GM21367 (cell line): ENCODE data around the gene PPP1R12C.

Source experiments
- ATAC-seq: cut with Tn5 transposase; IDR thresholded peaks from one replicate; pipeline ENCODE4 v1.9.1; 2021; ENCODE audit not compliant: unreplicated experiment

PPP1R12C gene

DNA sequence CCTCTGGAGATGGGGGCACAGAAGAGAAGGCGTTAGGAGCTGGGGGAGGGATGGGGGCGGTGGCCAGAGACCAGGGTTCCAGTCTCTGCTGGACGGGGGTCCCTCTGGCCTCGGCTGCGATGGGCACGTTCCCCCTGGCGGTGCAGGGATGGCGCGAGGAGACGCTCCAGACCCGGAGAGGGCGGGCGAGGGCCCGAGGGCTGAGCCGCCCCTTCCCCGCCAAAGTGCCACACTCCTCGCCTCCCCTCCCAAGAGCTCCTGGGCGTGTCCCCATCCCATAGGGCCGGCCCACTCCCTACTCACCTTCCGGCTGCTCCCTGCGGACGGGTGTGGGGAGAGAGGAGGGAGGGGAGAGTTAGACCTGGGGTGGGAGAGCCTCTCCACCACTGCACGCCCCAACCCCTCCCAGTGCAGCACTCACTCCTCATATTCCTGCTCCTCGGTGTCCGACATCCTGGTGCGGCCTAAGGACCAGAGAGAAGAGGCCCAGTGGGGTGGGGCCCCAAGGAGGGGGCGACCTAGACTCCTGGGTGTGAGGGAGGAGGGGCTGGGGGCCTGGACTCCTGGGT is 29.4 kb upstream of the PPP1R12C start:
- ATAC-seq: no peak

DNA sequence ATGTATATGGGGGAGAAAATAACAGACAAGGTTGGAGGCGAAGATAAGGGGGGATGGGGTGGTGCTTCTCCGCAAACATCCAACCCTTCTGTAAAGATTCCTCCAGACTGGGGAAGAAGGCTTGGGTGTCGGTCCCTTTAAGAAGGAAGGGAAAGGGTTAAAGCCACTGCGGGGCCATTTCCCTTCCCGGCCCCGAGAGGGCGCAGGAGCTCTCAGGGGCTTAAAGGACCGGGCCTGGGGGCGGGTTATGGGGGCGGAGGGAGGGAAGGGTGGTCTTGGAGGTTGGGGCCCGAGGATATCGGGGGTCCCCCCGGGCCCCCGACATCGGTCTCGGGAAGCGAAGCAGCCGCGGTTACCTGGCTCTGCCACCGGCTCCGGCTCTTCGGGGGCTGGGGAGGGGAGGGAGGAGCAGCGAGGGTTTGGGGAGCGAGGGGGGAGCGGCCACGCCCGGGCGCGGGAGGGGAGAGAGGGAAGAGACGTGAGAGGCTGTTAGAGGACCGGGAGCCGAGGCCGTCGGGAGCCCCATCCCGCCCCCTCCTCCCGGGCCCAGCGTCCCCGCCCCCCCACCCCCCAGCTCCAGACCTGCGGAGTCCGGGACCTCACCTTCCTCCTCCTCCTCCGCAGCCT is 28.8 kb upstream of the PPP1R12C start:
- no peak for ATAC-seq

DNA sequence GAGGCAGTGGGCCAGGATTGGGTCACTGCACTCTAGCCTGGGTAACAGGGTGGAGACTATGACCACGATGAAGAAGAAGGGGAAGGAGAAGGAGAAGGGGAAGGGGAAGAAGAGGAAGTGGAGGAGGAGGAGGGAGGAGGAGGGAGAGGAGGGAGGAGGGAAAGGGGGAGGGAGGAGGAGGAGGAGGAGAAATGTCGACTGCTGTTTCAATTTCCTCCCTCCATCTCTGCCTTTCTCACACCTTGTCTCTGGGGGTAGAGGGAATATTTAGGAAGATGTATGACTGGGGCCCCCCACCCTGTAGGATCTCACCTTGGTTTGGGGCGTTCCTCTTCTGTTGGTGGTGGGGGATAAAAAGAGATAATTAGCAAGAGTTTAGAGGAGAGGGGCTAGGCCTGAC is 27.8 kb upstream of the PPP1R12C start:
- no peak for ATAC-seq

DNA sequence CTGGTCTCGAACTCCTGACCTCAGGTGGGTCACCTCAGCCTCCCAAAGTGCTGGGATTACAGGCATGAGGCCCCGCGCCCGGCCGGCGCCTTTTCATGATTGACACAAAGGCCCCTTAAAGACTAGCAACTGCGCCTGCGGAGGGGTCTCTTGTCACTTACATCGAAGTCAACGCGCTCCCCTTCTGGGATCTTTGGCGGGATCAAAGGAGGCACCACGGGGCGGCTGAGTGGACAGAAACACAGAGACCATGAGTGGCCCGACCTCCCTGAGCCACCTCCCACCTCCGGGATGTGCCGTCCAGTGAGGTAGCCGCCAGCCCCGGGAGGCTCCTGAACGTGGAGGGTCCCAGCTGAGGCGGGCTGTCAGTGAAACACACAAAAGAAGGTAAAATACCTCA is 24.3 kb upstream of the PPP1R12C start:
- ATAC-seq: no peak

DNA sequence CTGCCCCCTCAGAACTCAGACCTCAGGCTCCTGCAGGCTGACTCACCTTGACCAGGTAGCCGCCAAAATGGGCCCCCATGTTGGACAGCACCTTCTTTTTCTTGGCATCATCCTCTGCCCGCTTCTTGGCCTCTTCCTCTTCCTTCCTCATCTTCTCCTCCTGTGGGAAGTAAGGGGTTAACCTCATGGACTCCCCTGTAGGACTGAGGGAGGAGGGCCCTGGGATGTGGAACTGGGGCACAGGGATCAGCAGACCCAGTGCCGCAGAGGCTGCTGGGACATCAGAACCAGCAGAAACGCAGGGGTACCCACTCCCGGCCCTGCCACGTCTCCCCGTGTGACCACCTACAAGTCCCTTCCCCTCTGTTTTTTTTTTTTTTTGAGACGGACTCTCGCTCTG is 20.5 kb upstream of the PPP1R12C start:
- no peak for ATAC-seq

DNA sequence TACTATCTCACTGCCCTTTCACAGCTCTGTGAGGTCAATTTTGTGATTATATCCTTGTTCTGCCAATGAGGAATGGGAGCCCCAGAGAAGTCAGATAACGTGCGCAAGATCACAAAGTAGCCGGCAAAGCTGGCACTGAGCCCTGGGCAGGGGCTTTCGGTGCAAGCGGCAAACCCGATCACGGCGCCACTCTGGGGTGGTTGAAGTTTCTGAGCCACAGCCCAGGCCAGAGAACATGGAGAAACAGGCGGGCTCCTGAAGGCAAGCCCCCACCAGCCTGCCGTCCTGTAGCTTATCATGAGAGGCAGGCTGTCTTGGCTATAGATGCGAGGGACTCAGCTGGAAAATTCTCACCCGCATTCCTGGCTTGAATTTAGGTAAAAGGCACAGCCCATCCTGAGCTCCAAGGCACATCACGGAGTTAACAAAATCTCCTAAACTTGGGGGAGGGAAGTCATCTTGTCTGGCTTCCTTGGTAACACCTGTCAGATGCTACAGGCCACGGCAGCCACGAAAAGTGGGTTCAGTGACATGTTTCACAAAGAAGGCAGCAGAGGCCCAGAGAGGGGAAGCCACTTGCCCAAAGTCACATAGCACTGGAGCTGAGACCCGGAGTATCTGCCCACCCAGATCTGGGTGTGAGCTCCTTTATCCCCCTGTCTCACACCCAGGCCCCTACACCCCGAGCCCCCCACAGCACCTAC is 19.1 kb upstream of the PPP1R12C start:
- no peak for ATAC-seq

DNA sequence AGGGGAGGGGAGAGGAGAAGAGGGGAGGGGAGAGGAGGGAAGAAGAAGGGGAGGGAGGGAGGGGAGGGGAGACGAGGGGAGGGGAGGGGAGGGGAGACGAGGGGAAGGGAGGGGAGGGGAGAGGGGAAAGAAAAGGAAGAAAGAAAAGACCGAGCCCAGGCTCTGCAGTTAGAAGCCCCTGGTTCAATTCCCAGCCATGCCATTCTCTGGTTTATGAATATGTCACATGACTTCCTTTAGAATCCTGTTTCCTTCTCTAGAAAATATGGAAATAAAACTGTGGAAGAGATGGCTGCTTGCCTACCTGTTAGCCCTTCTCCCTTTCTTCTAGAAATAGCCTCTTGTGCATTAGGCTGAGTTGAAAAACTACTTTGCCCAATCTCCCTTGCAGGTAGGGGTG is 17.3 kb upstream of the PPP1R12C start:
- no peak for ATAC-seq

DNA sequence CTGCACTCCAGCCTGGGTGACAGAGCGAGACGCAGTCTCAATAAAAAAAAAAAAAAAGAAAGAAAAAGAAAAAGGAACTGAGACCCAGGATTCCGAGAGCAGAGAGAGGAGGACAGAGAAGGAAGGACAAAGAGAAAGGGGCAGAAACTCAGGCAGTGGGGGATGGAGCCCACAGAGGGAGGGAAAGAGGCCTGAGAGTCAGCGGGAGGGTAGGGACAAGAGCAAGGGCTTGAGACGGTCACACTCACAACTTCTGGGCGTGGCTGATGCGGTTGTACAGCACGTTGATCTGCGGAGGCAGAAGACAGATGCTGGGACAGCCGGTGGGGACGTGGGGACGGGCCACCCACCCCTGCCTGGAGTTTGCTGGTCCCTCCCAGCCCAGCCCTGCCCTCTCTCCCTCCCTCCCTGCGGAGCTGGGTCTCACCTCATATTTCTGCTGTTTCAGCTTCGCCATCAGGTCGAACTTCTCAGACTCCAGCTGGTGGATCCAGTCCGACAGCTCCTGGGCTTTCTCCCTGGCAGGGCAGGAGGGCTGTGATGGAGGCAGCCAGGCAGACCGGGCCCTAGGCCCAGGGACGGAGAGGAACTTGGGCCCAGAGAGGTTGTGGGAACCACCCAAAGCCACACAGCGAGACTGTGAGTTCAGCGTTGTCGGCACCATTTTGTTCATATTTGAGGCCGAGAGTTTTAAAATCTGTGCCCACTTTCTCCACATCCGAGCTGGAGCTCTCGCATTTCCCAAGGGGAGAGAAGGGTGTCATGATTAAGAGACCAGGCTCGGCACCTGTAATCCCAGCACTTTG is 16.4 kb upstream of the PPP1R12C start:
- ATAC-seq: no peak

DNA sequence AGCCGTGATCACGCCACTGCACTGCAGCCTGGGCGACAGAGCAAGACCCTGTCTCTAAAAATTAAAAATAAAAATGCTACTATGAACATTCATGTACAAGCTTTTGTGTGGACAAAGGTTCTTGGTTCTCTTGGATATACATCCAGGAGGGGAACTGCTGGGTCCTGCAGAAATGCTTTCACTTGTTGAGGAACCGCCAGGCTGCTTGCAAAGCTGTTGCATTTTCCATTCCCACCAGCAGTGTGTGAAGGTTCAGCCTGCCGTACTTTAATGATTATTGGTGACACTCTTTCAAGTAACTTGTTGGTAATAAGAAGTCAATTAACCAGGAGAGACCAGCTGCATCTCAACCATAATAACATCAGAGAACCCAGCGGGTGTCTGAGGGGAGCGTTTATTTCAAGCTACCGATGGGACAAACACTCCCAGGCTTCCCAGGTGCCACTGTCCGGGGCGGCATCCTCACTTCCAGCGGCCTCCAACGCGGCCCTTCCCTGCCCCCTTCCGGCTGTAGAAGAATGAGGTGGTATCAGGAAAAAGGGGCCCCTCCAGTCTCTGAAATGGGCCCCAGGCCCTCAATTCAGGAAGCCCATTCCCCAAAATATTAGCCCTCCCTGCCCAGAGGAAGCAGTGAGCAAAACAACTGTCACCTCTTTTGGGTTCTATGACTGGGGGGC is 15.2 kb upstream of the PPP1R12C start:
- ATAC-seq: no peak

DNA sequence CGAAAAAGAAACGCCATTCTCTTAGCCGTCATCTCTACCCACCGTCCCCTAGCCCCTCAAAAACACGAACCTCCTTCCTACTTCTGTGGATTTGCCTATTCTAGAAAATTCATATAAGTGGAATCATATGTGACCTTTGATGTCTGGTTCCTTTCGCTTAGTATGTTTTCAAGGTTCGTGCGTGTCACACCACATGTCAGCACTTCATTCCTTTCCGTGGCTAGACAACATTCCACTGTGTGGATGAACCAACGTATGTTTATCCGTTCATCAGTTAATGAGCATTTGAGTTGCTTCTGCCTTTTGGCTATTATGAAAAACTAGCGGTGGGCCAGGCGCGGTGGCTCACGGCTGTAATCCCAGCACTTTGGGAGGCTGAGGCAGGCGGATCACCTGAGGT is 14.0 kb upstream of the PPP1R12C start:
- no peak for ATAC-seq

DNA sequence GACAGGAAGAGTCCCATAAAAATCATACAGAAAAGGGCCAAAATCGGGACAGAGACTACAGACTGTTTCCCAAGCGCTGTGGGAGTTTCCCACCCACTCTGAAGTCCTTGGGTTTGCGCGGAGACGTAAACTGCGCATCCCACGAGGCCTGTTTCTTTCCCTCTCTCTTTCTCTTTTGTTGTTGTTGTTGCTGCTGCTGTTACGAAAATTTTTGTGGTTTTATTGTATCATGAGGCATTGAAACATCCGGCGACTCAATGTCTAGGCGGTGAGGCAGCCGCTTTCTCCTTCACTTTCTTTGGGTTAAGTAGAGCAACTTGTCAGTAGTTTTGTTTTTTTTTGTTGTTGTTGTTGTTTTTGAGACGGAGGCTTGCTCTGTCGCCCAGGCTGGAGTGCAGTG is 1.6 kb upstream of the PPP1R12C start:
- ATAC-seq: no peak

DNA sequence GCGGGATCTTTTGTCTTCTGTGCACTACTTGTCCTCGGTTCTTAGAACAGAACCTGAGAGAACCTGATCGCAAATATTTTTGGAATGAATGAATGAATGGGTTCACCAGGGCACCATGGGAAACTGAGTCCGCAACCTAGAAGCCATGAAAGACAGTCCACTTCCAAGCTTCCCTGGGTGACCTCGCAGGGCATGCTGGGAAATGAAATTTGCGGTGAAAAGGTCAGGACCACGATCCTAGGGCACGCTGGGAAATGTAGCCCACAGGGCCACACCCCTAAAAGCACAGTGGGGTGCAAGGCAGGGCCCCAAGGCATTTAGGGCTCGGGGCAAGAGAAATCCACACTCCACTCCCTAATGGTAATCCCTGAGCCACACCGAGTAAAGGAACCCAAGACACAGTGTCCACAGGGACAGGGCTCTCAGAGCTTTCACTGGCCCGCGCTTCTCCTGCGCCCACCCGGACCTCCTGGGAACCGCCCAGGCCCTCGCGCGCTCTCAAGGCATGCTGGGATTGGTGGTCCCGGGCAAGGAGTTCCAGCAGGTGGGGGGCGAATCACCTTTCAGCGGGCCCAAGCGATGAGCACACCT is 1.1 kb upstream of the PPP1R12C start:
- no peak for ATAC-seq

DNA sequence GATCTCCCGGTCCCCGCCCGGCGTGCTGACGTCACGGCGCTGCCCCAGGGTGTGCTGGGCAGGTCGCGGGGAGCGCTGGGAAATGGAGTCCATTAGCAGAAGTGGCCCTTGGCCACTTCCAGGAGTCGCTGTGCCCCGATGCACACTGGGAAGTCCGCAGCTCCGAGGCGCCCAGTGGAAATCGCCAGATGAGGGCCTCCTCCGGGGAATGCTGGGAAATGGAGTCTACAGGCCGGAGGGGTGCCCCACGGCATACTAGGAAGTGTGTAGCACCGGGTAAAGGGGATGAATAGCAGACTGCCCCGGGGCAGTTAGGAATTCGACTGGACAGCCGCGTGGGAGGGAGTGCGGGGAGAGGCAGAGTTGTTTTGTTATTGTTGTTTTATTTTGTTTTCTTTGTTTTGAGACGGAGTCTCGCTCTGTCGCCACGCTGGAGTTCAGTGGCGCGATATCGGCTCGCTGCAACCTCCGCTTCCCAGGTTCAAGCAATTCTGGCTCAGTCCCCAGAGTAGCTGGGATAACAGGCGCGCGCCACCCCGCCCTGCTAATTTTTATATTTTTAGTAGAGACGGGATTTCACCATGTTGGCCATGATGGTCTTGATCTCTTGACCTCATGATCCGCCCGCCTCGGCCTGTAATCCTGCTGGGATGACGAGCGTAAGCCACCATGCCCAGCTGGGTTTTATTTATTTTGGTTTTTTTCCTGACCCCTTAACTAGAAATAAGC is 390 bp upstream of the PPP1R12C start:
- ATAC-seq: peak; percentile 72

DNA sequence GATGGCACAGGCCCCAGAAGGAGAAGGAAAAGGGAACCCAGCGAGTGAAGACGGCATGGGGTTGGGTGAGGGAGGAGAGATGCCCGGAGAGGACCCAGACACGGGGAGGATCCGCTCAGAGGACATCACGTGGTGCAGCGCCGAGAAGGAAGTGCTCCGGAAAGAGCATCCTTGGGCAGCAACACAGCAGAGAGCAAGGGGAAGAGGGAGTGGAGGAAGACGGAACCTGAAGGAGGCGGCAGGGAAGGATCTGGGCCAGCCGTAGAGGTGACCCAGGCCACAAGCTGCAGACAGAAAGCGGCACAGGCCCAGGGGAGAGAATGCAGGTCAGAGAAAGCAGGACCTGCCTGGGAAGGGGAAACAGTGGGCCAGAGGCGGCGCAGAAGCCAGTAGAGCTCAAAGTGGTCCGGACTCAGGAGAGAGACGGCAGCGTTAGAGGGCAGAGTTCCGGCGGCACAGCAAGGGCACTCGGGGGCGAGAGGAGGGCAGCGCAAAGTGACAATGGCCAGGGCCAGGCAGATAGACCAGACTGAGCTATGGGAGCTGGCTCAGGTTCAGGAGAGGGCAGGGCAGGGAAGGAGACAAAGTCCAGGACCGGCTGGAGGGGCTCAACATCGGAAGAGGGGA is 1.1 kb downstream of the PPP1R12C start:
- ATAC-seq: no peak

DNA sequence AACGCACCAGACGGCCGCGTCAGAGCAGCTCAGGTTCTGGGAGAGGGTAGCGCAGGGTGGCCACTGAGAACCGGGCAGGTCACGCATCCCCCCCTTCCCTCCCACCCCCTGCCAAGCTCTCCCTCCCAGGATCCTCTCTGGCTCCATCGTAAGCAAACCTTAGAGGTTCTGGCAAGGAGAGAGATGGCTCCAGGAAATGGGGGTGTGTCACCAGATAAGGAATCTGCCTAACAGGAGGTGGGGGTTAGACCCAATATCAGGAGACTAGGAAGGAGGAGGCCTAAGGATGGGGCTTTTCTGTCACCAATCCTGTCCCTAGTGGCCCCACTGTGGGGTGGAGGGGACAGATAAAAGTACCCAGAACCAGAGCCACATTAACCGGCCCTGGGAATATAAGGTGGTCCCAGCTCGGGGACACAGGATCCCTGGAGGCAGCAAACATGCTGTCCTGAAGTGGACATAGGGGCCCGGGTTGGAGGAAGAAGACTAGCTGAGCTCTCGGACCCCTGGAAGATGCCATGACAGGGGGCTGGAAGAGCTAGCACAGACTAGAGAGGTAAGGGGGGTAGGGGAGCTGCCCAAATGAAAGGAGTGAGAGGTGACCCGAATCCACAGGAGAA is 1.9 kb downstream of the PPP1R12C start:
- ATAC-seq: no peak

DNA sequence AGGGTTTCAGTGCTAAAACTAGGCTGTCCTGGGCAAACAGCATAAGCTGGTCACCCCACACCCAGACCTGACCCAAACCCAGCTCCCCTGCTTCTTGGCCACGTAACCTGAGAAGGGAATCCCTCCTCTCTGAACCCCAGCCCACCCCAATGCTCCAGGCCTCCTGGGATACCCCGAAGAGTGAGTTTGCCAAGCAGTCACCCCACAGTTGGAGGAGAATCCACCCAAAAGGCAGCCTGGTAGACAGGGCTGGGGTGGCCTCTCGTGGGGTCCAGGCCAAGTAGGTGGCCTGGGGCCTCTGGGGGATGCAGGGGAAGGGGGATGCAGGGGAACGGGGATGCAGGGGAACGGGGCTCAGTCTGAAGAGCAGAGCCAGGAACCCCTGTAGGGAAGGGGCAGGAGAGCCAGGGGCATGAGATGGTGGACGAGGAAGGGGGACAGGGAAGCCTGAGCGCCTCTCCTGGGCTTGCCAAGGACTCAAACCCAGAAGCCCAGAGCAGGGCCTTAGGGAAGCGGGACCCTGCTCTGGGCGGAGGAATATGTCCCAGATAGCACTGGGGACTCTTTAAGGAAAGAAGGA is 2.8 kb downstream of the PPP1R12C start:
- no peak for ATAC-seq

DNA sequence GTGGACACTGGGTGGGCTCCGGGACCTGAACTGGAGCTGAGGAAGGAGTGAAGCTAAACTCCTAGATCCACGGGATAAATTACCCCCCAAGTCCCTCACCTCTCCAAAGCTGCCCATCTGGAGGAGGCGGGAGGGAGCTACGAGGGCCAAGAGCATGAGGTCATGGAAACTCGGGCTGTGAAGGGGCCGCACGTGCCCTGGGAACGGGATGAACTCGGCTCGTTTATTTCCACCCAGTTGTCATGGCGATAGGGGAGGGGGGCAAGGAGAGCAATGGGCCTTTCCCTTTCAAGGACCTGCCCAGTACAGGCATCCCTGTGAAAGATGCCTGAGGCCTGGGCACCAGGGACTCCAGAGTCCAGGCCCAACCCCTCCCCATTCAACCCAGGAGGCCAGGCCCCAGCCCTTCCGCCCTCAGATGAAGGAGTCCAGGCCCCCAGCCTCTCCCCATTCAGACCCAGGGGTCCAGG is 3.8 kb downstream of the PPP1R12C start:
- no peak for ATAC-seq

DNA sequence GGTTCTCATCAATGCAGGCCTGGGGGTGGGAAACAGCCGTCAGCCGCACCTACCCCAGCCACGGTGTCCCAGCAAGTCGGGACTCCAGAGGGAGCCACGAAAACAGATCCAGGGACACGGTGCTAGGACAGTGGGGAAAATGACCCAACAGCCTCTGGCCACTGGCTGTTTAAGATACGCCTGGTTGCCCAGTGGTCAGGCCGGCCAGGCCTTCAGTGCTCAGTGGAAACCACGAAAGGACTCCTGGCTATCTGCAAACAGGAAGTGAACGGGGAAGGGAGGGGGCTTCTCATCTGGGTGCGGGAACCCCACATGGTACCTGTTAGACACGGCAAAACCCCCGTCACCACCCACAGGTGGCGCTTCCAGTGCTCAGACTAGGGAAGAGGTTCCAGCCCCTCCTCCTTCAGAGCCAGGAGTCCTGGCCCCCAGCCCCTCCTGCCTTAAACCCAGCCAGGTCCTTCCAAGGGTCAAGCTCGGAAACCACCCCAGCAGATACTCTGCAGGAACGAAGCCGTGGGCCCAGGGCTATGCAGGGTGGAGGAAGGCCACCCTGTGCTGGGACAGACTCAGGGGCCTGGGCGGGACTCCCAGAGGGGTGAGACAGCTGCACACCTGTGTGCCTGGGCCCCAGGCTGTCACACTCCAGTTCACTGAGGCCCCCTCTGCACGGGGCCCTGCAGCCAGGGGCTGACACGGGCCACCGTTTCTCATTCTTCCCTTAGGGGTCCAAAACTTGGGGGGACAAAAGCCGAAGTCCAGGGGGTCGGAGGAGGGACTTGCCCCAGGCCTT is 4.5 kb downstream of the PPP1R12C start:
- ATAC-seq: no peak
